H7 (cell line): ENCODE measurements around the gene MLYCD. TPM values are rescaled to one million over a fixed set of nuclear protein-coding genes. Genes with fewer than 3 reads are reported as not detected.

Source experiments
- DNase-seq: peaks from one replicate; pipeline ENCODE4 v3.0.0; 2012
- H3K27me3 ChIP-seq: 2 replicates; pipeline ENCODE4 v1.6.0; 2011; ENCODE audit warnings: mild to moderate bottlenecking, low read length; ENCODE audit not compliant: control insufficient read depth, insufficient read depth
- H3K36me3 ChIP-seq: replicated peaks from 2 replicates; pipeline ENCODE4 v1.5.1; 2011; ENCODE audit warnings: low read length; ENCODE audit not compliant: control insufficient read depth, insufficient read depth
- H3K4me3 ChIP-seq: 2 replicates; pipeline ENCODE4 v1.5.1; 2011; ENCODE audit warnings: low read depth, mild to moderate bottlenecking, control low read depth, low read length, moderate library complexity; ENCODE audit not compliant: insufficient read depth
- total RNA-seq: library from RNA; depleted of rRNA; stranded (reverse); fragments of >200 nt; shearing (Covaris generic); gene quantifications from 2 replicates; pipeline ENCODE4 v1.2.3, GENCODE V29; 2014

The MLYCD gene
- total RNA-seq, 1 experiment from 2014 or later: 2.3 TPM

- Histone ChIP-seq H3K27me3 (no peaks in the 10 kb centered on the region), H3K36me3 (no peaks in the 10 kb centered on the region; the same call in 1 of the 2 replicates), H3K4me3 (no peak overlapping the region)
- peak; percentile 70 for DNase-seq
These were observed 27.2 kb downstream of the MLYCD start for GRCh38 chr16:83925957-83926725.

- Histone ChIP-seq H3K27me3 (no peaks in the 10 kb centered on the region), H3K36me3 (no peaks in the 10 kb centered on the region; the same call in 1 of the 2 replicates), H3K4me3 (peak overlapping the region; percentile 27)
- peak; percentile 96 for DNase-seq
These were observed 27.9 kb downstream of the MLYCD start for GRCh38 chr16:83926726-83927397.

GRCh38 chr16:83928341-83929055 is 29.6 kb downstream of the MLYCD start:
- no peak for DNase-seq
- Histone ChIP-seq H3K4me3 (no peak overlapping the region), H3K36me3 (no peaks in the 10 kb centered on the region; the same call in 1 of the 2 replicates), H3K27me3 (no peaks in the 10 kb centered on the region)

GRCh38 chr16:83929811-83930555 is 31.1 kb downstream of the MLYCD start:
- H3K27me3 ChIP-seq: no peaks in the 10 kb centered on the region
- H3K36me3 ChIP-seq: no peaks in the 10 kb centered on the region; the same call in 1 of the 2 replicates
- no peak overlapping the region for H3K4me3 ChIP-seq
- DNase-seq: peak; percentile 27

- DNase-seq: peak; percentile 43
- H3K4me3 ChIP-seq: no peak overlapping the region
- H3K36me3 ChIP-seq: no peaks in the 10 kb centered on the region; the same call in 1 of the 2 replicates
- no peaks in the 10 kb centered on the region for H3K27me3 ChIP-seq
These were observed 32.0 kb downstream of the MLYCD start for GRCh38 chr16:83930730-83931500.

- Histone ChIP-seq H3K4me3 (no peak overlapping the region), H3K36me3 (no peaks in the 10 kb centered on the region; the same call in 1 of the 2 replicates), H3K27me3 (no peaks in the 10 kb centered on the region)
- DNase-seq: no peak
These were observed 32.6 kb downstream of the MLYCD start for GRCh38 chr16:83931556-83931955.

- no peaks in the 10 kb centered on the region for H3K27me3 ChIP-seq
- DNase-seq: peak; percentile 67
- no peaks in the 10 kb centered on the region; the same call in 1 of the 2 replicates for H3K36me3 ChIP-seq
- no peak overlapping the region for H3K4me3 ChIP-seq
These were observed 33.4 kb downstream of the MLYCD start for GRCh38 chr16:83932304-83932703.

GRCh38 chr16:83932955-83933673 is 34.2 kb downstream of the MLYCD start:
- no peak overlapping the region for H3K4me3 ChIP-seq

GRCh38 chr16:83933885-83934683 is 35.2 kb downstream of the MLYCD start:
- H3K4me3 ChIP-seq: no peak overlapping the region
- DNase-seq: no peak
- no peaks in the 10 kb centered on the region for H3K27me3 ChIP-seq
- no peaks in the 10 kb centered on the region for H3K36me3 ChIP-seq

More at GRCh38 chr16:83932955-83933673, 34.2 kb downstream of the MLYCD start:
- Histone ChIP-seq H3K27me3 (no peaks in the 10 kb centered on the region), H3K36me3 (no peaks in the 10 kb centered on the region; the same call in 1 of the 2 replicates)
- no peak for DNase-seq

- no peak for DNase-seq
- Histone ChIP-seq H3K4me3 (no peak overlapping the region), H3K27me3 (no peaks in the 10 kb centered on the region), H3K36me3 (no peaks in the 10 kb centered on the region)
These were observed 35.7 kb downstream of the MLYCD start for GRCh38 chr16:83934684-83934977.

GRCh38 chr16:83935005-83935857 is 36.3 kb downstream of the MLYCD start:
- Histone ChIP-seq H3K4me3 (no peak overlapping the region), H3K27me3 (no peaks in the 10 kb centered on the region), H3K36me3 (no peaks in the 10 kb centered on the region)
- DNase-seq: no peak

GRCh38 chr16:83935858-83936255 is 36.9 kb downstream of the MLYCD start:
- no peaks in the 10 kb centered on the region for H3K27me3 ChIP-seq
- no peaks in the 10 kb centered on the region for H3K36me3 ChIP-seq
- no peak for DNase-seq
- H3K4me3 ChIP-seq: no peak overlapping the region
